GM19238 (cell line): ENCODE results near the gene MCM10.

Experiments used
- DNase-seq: peaks from one replicate; pipeline ENCODE4 v3.0.0; 2011; ENCODE audit warnings: low spot score; ENCODE audit not compliant: insufficient read length

MCM10 gene

DNA sequence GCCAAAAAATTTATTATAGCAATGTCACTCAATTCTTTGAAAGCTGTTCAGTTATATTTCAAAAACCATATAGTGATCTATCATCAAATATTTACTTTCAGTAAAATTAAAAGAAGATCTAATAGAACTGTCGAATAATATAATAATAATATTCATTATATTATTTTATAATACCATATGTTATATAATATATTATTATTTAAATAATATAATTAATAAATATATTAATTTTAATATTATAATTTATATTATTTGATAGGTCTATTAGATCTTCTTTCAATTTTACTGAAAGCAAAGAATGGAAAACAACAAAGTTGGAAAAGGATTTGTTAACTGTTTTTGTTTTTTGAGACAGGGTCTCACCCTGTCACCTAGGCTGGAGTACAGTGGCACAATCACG, 95.3 kb downstream of the MCM10 start:
- DNase-seq, result no peak

- DNase-seq, result no peak
These were observed 96.3 kb downstream of the MCM10 start for GRCh38 chr10:13257621-13258140.
